ENCODE results near the gene MAPK1.
"Not testable (repeated sequence)": the region's sequence is repeated elsewhere in the genome, so short reads cannot be mapped to it uniquely, and the experiment has no call there.

MAPK1 gene

GRCh38 chr22:21881841-21882753 is 14.7 kb upstream of the MAPK1 start:
- no peak for DNase-seq

DNA sequence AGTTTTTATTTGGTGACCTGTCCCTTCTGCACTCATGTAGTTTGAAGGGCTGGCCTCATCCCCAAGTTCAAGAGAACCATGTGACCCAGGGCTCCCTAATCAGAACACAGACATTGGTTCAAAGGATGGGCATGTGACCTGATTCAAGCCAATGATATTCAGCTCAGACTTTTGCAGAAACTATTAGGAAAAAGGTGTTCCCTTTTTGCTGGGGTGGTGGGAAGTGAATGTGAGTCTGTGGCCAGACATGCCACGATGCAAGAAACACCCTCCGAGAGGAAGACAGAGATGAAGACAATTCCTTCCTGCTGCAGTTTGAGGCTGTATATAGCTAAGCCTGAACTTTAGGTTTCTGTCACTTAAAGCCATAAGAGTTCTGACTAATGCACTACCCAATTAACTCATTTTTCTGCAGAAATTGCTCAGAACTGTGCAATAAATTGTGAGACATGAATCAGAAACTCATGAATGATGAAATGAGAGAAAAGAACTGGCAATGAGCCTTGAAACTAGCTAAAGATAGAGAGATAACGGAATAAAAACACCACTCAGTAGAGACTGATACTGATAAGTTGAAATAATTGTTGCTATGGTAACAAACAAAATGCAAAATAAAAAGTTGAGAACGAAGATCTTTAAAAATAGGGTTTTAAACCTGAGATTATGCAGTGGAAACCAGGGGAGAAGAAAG is 9.2 kb upstream of the MAPK1 start:
- no peak for DNase-seq

DNA sequence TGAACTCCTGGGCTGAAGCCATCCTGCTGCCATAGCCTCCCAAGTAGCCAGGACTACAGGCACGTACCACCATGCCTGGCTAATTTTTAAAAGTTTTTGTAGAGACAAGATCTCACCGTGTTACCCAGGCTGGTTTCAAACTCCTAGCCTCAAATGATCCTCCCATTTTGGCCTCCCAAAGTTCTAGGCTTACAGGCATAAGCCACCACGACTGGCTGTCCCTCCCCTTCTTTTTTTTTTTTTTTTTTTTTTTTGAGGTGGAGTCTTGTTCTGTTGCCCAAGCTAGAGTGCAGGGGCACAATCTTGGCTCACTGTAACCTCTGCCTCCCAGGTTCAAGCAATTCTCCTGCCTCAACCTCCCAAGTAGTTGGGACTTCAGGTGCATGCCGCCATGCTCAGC is 7.5 kb upstream of the MAPK1 start:
- not testable (repeated sequence) for DNase-seq

DNA sequence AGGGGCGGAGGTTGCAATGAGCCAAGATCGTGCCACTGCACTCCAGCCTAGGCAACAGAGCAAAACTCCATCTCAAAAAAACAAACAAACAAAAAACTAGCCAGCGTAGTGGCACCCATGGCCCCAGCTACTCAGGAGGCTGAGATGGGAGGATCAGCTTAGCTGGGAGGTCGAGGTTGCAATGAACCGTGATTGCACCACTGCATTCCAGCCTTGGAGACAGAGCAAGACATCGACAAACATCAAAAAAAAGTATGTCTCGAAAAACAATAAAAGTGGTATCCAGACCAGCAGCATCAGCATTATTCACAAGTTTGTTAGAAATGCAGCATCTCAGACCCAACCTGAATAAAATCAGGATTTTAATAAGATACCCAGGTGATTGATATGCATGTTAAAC is 6.2 kb upstream of the MAPK1 start:
- DNase-seq = no peak

GRCh38 chr22:21872741-21873140 is 5.3 kb upstream of the MAPK1 start:
- DNase-seq = not testable (repeated sequence)

DNA sequence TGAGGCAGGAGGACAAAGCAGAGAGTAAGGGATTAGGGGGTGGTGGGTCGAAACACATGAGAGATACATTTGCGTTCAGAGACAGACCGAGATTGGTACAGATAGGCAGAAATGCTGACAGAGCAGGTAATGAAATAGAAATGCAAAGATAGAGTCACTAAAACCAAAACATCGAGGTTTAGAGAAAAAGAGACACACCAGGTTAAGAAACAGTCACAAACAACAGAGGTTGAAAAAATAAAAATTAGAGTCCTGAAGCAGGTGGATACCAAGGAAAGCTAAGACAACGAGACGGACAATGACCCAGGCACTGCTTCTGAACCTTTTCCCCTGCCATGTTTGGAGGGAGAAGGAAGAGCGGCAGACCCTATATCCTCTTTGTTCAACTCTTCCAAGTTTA is 1.2 kb upstream of the MAPK1 start:
- no peak for DNase-seq

- no peak for DNase-seq
Measured at GRCh38 chr22:21866833-21867527, 465 bp downstream of the MAPK1 start.

- no peak for DNase-seq
Measured at GRCh38 chr22:21865041-21865440, 2.4 kb downstream of the MAPK1 start.

- no peak for DNase-seq
Measured at GRCh38 chr22:21862386-21863245, 4.8 kb downstream of the MAPK1 start.

GRCh38 chr22:21861851-21862250 is 5.6 kb downstream of the MAPK1 start:
- DNase-seq = no peak

DNA sequence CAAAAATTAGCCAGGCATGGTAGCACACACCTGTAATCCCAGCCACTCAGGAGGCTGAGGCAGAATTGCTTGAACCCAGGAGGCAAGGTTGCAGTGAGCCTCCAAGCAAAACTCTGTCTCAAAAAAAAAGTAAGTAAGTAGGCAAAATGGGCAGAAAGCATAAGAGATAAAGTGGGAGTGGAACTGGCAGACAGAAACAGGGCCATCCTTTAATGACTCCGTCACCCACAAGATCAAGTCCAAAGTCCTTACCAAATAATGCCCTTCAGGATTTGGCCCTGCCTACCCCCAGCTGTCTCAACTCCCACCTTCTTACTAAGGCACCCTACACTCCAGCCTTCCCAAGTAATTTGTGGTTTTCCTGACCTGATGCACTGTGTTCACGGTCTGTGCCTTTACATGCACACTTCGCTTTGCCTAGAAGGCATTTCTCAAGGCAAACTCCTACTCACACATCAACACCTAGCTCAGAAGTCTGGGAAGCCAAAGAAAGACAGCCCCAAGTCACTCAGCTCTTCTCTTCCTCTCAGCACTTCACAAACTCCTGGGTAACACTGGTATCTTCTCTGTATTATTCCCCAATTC is 6.1 kb downstream of the MAPK1 start:
- no peak for DNase-seq

GRCh38 chr22:21860491-21861039 is 6.9 kb downstream of the MAPK1 start:
- no peak for DNase-seq

- DNase-seq = no peak
Measured at GRCh38 chr22:21858025-21858764, 9.2 kb downstream of the MAPK1 start.

DNA sequence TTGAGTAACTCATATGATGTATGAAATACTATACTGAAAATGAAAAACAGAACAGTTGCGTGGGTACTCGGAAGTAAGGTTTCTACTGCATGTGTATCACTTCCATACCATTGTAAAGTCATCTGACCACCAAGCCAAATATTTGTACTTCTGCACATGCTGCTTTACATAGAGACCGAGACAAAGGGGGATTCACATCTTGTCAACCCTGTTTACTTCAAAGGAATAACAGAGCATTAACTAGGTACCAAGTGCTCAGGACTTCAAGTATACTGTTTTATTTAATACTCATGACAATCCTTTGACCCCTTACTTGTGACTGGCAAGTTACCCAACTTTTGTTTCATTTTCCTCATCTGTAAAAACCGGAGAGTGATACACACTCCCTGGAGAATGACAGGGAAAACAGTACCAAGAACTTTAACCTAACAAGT is 9.9 kb downstream of the MAPK1 start:
- no peak for DNase-seq

DNA sequence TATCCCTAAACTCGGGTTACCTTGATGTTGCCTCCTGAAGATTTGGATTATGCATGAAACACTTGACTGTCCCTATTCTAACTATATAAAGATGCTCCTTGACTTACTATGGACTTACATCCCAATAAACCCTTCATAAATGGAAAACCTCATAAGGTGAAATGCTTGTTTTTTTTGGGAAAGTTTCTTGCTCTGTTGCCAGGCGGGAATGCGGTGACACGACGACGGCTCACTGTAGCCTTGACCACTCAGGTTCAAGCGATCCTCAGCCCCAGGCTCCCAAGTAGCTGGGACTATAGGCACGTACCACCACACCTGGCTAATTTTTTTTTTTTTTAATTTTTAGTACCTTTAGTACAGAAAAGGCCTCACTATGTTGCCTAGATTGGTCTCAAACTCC is 10.6 kb downstream of the MAPK1 start:
- DNase-seq = no peak

DNA sequence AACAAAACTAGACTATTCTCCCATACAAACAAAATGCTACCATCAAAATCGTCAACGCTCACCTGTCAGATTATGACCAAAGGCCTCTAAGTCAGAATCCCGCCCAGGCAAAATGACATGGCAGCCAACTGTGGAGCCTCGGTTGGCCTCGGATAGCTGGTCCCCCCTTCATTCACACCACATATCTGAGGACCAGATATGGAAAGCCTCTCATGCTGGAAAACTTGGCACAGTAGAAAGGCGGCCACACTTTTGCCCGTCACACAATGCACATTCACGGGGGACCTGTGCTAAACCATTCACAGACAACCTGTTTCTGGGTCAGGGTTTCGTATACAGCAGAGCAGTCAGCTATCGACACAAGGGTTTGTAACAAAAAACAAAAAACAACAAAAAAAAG is 11.2 kb downstream of the MAPK1 start:
- DNase-seq = no peak

DNA sequence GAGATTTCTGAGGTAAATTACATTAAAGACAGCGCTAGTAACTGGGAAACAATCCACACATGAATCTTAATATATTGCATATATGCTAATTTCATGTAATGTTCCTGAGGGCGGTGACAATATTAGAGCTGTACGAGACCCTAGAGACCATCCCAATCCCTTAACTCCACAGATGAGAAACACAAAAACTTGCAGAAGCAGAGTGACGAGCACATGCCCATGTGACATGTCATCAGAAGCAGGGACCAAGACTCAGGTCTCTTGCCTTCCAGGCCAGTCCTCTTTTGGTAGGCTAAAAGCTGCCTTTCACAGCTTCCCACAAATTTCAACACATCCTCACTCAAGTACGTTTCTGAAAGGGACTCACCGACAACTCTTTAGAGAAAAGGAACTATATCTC is 11.8 kb downstream of the MAPK1 start:
- no peak for DNase-seq

DNA sequence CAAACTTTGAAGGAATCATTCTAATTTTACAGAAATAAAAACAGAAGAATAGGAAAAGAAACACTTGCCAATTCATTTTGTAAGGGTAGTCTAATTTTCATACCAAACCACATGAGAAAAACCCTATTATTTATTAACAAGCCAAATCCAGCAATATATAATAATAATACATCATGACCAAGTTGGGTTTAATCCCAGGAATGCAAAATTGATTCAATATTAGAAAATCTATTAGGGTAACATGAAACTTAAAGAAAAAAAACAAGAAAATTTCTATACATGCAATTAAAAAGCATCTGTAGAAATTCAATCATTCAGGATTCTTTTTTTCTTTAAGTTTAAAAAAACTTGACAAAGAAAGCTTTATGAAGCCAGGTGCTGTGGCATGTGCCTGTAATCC is 16.8 kb downstream of the MAPK1 start:
- no peak for DNase-seq

GRCh38 chr22:21849489-21849888 is 18.0 kb downstream of the MAPK1 start:
- DNase-seq = no peak

DNA sequence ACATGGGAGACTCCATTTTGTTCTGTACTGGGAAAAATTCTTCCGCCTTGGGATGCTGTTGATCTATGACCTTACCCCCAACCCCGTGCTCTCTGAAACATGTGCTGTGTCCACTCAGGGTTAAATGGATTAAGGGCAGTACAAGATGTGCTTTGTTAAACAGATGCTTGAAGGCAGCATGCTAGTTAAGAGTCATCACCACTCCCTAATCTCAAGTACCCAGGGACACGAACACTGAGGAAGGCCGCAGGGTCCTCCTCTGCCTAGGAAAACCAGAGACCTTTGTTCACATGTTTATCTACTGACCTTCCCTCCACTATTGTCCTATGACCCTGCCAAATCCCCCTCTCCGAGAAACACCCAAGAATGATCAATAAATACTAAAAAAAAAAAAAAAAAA is 19.4 kb downstream of the MAPK1 start:
- DNase-seq = not testable (repeated sequence)

Data from SHP77 (cell line).